Measurements from ENCODE around the gene S100B.

DNA sequence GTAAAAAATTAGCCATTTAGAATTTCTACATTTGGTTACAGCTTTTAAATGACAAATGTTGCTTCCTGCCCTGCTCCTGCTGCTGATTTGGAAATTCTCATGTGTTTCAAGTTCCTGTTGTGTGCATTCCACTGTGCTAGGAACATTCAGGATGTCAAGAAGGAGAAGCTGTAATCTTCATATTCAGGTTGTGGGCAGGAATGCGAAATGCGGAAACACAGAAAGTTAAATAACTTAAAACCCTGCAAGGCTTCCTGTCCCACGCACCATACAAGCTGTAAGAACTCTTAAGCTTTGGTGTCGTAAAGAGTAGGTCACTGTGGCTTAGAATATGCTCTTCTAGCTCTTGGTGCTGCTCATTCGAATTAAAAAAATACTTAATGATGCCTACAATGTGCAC lies 52.6 kb downstream of the S100B start:
- TF ChIP-seq ZNF143 (CRISPR knock-in tag; IDR thresholded peaks at IDR 0.05) (no peak), ZNF586 (CRISPR knock-in tag; conservative IDR thresholded peaks at IDR 0.05) (no peak), JUND (IDR thresholded peaks at IDR 0.05; ENCODE audit: borderline replicate concordance, low read depth, low read length) (no peak), JUND (tag; IDR thresholded peaks at IDR 0.05; ENCODE audit: borderline replicate concordance, low read depth, low read length) (no peak), ZSCAN29 (IDR thresholded peaks at IDR 0.05) (no peak), EP300 (IDR thresholded peaks at IDR 0.05; ENCODE audit: low read length) (no peak), ZNF23 (CRISPR knock-in tag; IDR thresholded peaks at IDR 0.05) (no peak), MYNN (IDR thresholded peaks at IDR 0.05) (no peak), MYNN (CRISPR knock-in tag; IDR thresholded peaks at IDR 0.05) (no peak), DMBX1 (CRISPR knock-in tag; IDR thresholded peaks at IDR 0.05; ENCODE audit: borderline replicate concordance) (no peak), TCF3 (CRISPR knock-in tag; IDR thresholded peaks at IDR 0.05) (no peak)

All from K562 (cell line).